Fibroblast of mammary gland (primary cell): ENCODE data around the gene HAP1.

Source experiments
- DNase-seq: peaks from one replicate; pipeline ENCODE4 v3.0.0-alpha.2; 2010; ENCODE audit warnings: low read depth
- H3K4me3 ChIP-seq: 2 replicates; pipeline ENCODE4 v1.5.1; 2011; ENCODE audit warnings: low read depth, mild to moderate bottlenecking, low read length, moderate library complexity; ENCODE audit not compliant: control insufficient read depth
- CTCF ChIP-seq: conservative IDR thresholded peaks from 2 replicates; pipeline ENCODE4 v1.5.1; 2011; ENCODE audit warnings: low read depth, low read length, inconsistent platforms; ENCODE audit not compliant: control insufficient read depth, insufficient read depth

Gene HAP1

GRCh38 chr17:41775394-41776226 lies 41.2 kb upstream of the HAP1 start:
- TF ChIP-seq CTCF = no peak
- DNase-seq = no peak
- no peak overlapping the region for H3K4me3 ChIP-seq

- no peak for TF ChIP-seq CTCF
- DNase-seq = no peak
- no peak overlapping the region for H3K4me3 ChIP-seq
Observed at GRCh38 chr17:41773731-41774193, 39.3 kb upstream of the HAP1 start.

- DNase-seq = peak; percentile 86
- no peak overlapping the region for H3K4me3 ChIP-seq
- no peak for TF ChIP-seq CTCF
Observed at GRCh38 chr17:41773190-41773588, 38.7 kb upstream of the HAP1 start.

- no peak overlapping the region for H3K4me3 ChIP-seq
- DNase-seq = no peak
- no peak for TF ChIP-seq CTCF
Observed at GRCh38 chr17:41772586-41773189, 38.2 kb upstream of the HAP1 start.

- no peak for TF ChIP-seq CTCF
- no peak for DNase-seq
- H3K4me3 ChIP-seq = no peak overlapping the region
Observed at GRCh38 chr17:41772218-41772585, 37.8 kb upstream of the HAP1 start.

- no peak for DNase-seq
- no peak for TF ChIP-seq CTCF
- no peak overlapping the region for H3K4me3 ChIP-seq
Observed at GRCh38 chr17:41771389-41772206, 37.2 kb upstream of the HAP1 start.
